Heart left ventricle (tissue), 13 donors: ENCODE data around the gene ZDHHC16.

Source experiments
- CTCF ChIP-seq, 12 donors: fragments of 200-600 bp; sonication (generic) in 4 of 12; IDR thresholded peaks; one replicate each; pipeline versions ENCODE4 v1.5.0 to v1.8.0; 2018 to 2022; ENCODE audit warnings: antibody characterized with exemption in 12 of 12, mild to moderate bottlenecking in 5 of 12
- POLR2A ChIP-seq, 2 donors: fragments of 450-650 bp; IDR thresholded peaks; one replicate each; pipeline ENCODE4 v1.6.1; 2017; ENCODE audit warnings: antibody characterized with exemption in 2 of 2, mild to moderate bottlenecking in 2 of 2, moderate library complexity in 2 of 2
- donor health status: ischemic (EF 13 %, LVEDD 7.1; RV severe dilation, severe dysfunction).
- donor health status: DM: no; HTN: yes; CAD: no.
- donor health status: DM: no; HTN: no; CAD: no.
- donor health status: ischemic (EF 25% LVEDD 6.9; RV normal size, moderate dysfunction).
- donor health status: ischemic (EF 25% LVEDD 5.7; RV mildly dilated, moderate dysfunction).
- donor health status: ischemic (EF 35%, LVEDD 5.7; RV mildly dilated, moderate dysfunction).
- donor health status: nonischemic (EF 11% LVEDD 7.7; RV severe dilation, severe dysfunction).
- donor health status: DM: yes; HTN: yes; CAD: no.
- donor health status: PGD.
- donor health status: ischemic (EF 29% LVEDD 5.4; RV normal size, mild dysfunction).
- donor health status: nonischemic (EF 23%, LVEDD 6.1; RV moderate dilation, normal function).

- TF ChIP-seq CTCF (IDR thresholded peaks at IDR 0.05) = no peak
- TF ChIP-seq POLR2A (IDR thresholded peaks at IDR 0.05) = no peak
Measured at GRCh38 chr10:97456686-97457065, 10.7 kb downstream of the ZDHHC16 start.
